Astrocyte (in vitro differentiated cells and primary cell): ENCODE measurements around the gene RNF123. TPM values are rescaled to one million over a fixed set of nuclear protein-coding genes. Genes with fewer than 3 reads are reported as not detected.

Source experiments
- DNase-seq: peaks from one replicate; pipeline ENCODE4 v3.0.0-alpha.2; 2010; ENCODE audit warnings: low read depth
- FAIRE-seq: peaks from 2 replicates; lab custom pipeline; 2011; peaks lifted over from hg19 to GRCh38; lab: Jason Lieb, UNC
- H2AFZ ChIP-seq: 2 replicates; pipeline ENCODE4 v1.6.0; 2012; ENCODE audit warnings: low read depth, low read length, inconsistent platforms
- H3K27ac ChIP-seq: 2 replicates; pipeline ENCODE4 v1.5.1; 2011; ENCODE audit warnings: low read depth, low read length, inconsistent platforms
- H3K27me3 ChIP-seq: 2 replicates; pipeline ENCODE4 v1.6.0; 2011; ENCODE audit warnings: low read length, inconsistent platforms; ENCODE audit not compliant: insufficient read depth
- H3K36me3 ChIP-seq: 2 replicates; pipeline ENCODE4 v1.5.1; 2011; ENCODE audit warnings: low read length, inconsistent platforms; ENCODE audit not compliant: insufficient read depth
- H3K4me1 ChIP-seq: 2 replicates; pipeline ENCODE4 v1.5.1; 2011; ENCODE audit warnings: low read length, inconsistent platforms; ENCODE audit not compliant: insufficient read depth
- H3K4me2 ChIP-seq: 2 replicates; pipeline ENCODE4 v1.6.0; 2012; ENCODE audit warnings: low read length, inconsistent platforms
- H3K4me3 ChIP-seq: 2 replicates; pipeline ENCODE4 v1.5.1; 2011; ENCODE audit warnings: low read depth, mild to moderate bottlenecking, low read length, inconsistent platforms; ENCODE audit not compliant: insufficient read depth
- H3K79me2 ChIP-seq: 2 replicates; pipeline ENCODE4 v1.6.0; 2012; ENCODE audit warnings: mild to moderate bottlenecking, low read length, inconsistent platforms; ENCODE audit not compliant: insufficient read depth
- H3K9ac ChIP-seq: 2 replicates; pipeline ENCODE4 v1.6.0; 2012; ENCODE audit warnings: mild to moderate bottlenecking, low read length, inconsistent platforms
- H3K9me3 ChIP-seq: 2 replicates; pipeline ENCODE4 v1.5.1; 2012; ENCODE audit warnings: low read depth, mild to moderate bottlenecking, low read length, inconsistent platforms; ENCODE audit not compliant: insufficient read depth
- H4K20me1 ChIP-seq: 2 replicates; pipeline ENCODE4 v1.6.0; 2012; ENCODE audit warnings: low read length, inconsistent platforms; ENCODE audit not compliant: insufficient read depth
- H3K27ac Mint-ChIP-seq: one replicate; pipeline ENCODE4 v1.8.0; 2021; ENCODE audit warnings: mild to moderate bottlenecking, mixed read lengths; ENCODE audit not compliant: unreplicated experiment
- H3K27me3 Mint-ChIP-seq: one replicate; pipeline ENCODE4 v1.8.0; 2021; ENCODE audit warnings: low read depth, mixed read lengths; ENCODE audit not compliant: unreplicated experiment
- H3K36me3 Mint-ChIP-seq: one replicate; pipeline ENCODE4 v1.8.0; 2021; ENCODE audit warnings: low read depth, mixed read lengths; ENCODE audit not compliant: unreplicated experiment
- H3K4me1 Mint-ChIP-seq: one replicate; pipeline ENCODE4 v1.8.0; 2021; ENCODE audit warnings: low read depth, mixed read lengths; ENCODE audit not compliant: unreplicated experiment
- H3K4me3 Mint-ChIP-seq: one replicate; pipeline ENCODE4 v1.8.0; 2021; ENCODE audit warnings: mild to moderate bottlenecking, moderate library complexity, mixed read lengths; ENCODE audit not compliant: unreplicated experiment
- H3K9me3 Mint-ChIP-seq: one replicate; pipeline ENCODE4 v1.8.0; 2021; ENCODE audit warnings: mild to moderate bottlenecking, mixed read lengths; ENCODE audit not compliant: unreplicated experiment
- EZH2 ChIP-seq: IDR thresholded peaks from 2 replicates; pipeline ENCODE4 v1.6.1; 2012; ENCODE audit warnings: mild to moderate bottlenecking, low read length, inconsistent platforms; ENCODE audit not compliant: insufficient read depth
- total RNA-seq: library from RNA; stranded (reverse); gene quantifications from 2 replicates; pipeline ENCODE4 v1.2.1, GENCODE V29; 2021
- TF ChIP-seq, protein P1 (sequence below): IDR thresholded peaks from 2 replicates; pipeline ENCODE4 v1.5.1; 2011; ENCODE audit warnings: low read depth, mild to moderate bottlenecking, inconsistent platforms, low read length, moderate library complexity; ENCODE audit not compliant: insufficient read depth

The RNF123 gene
- total RNA-seq, 1 donor from 2014 or later = 40.9 TPM

GRCh38 chr3:49649576-49649975 is 39.8 kb upstream of the RNF123 start:
- FAIRE-seq (no peak), DNase-seq (no peak)
- TF ChIP-seq, protein P1, sequence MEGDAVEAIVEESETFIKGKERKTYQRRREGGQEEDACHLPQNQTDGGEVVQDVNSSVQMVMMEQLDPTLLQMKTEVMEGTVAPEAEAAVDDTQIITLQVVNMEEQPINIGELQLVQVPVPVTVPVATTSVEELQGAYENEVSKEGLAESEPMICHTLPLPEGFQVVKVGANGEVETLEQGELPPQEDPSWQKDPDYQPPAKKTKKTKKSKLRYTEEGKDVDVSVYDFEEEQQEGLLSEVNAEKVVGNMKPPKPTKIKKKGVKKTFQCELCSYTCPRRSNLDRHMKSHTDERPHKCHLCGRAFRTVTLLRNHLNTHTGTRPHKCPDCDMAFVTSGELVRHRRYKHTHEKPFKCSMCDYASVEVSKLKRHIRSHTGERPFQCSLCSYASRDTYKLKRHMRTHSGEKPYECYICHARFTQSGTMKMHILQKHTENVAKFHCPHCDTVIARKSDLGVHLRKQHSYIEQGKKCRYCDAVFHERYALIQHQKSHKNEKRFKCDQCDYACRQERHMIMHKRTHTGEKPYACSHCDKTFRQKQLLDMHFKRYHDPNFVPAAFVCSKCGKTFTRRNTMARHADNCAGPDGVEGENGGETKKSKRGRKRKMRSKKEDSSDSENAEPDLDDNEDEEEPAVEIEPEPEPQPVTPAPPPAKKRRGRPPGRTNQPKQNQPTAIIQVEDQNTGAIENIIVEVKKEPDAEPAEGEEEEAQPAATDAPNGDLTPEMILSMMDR = no peak
- no peak for TF ChIP-seq EZH2
- no peak overlapping the region for H3K27ac Mint-ChIP-seq
- H3K9me3 ChIP-seq = no peaks in the 10 kb centered on the region
- H3K27me3 Mint-ChIP-seq = peaks cover 16% of the 10 kb centered on the region
- H3K4me3 ChIP-seq = no peak overlapping the region
- H3K27ac ChIP-seq = no peak overlapping the region
- peaks cover 13% of the 10 kb centered on the region for H3K4me1 Mint-ChIP-seq
- H4K20me1 ChIP-seq = no peaks in the 10 kb centered on the region
- H3K4me1 ChIP-seq = no peaks in the 10 kb centered on the region
- H3K36me3 Mint-ChIP-seq = peaks cover 2% of the 10 kb centered on the region
- H2AFZ ChIP-seq = no peak overlapping the region
- H3K27me3 ChIP-seq = no peaks in the 10 kb centered on the region
- no peaks in the 10 kb centered on the region for H3K79me2 ChIP-seq
- no peaks in the 10 kb centered on the region for H3K36me3 ChIP-seq
- no peak overlapping the region for H3K9ac ChIP-seq
- H3K4me2 ChIP-seq = no peak overlapping the region
- peaks cover 3% of the 10 kb centered on the region for H3K9me3 Mint-ChIP-seq
- H3K4me3 Mint-ChIP-seq = no peak overlapping the region

- no peak overlapping the region for H3K27ac Mint-ChIP-seq
- no peak for TF ChIP-seq EZH2
- TF ChIP-seq, protein P1 = no peak
- no peak overlapping the region for H3K4me2 ChIP-seq
- H3K36me3 ChIP-seq = no peaks in the 10 kb centered on the region
- peaks cover 2% of the 10 kb centered on the region for H3K36me3 Mint-ChIP-seq
- H3K9ac ChIP-seq = no peak overlapping the region
- no peaks in the 10 kb centered on the region for H3K79me2 ChIP-seq
- no peaks in the 10 kb centered on the region for H3K27me3 ChIP-seq
- H3K4me1 ChIP-seq = no peaks in the 10 kb centered on the region
- H3K9me3 ChIP-seq = no peaks in the 10 kb centered on the region
- H4K20me1 ChIP-seq = no peaks in the 10 kb centered on the region
- peaks cover 13% of the 10 kb centered on the region for H3K4me1 Mint-ChIP-seq
- H3K27me3 Mint-ChIP-seq = peaks cover 13% of the 10 kb centered on the region
- no peak for FAIRE-seq
- DNase-seq = no peak
- no peak overlapping the region for H2AFZ ChIP-seq
- H3K4me3 Mint-ChIP-seq = no peak overlapping the region
- H3K9me3 Mint-ChIP-seq = peaks cover 3% of the 10 kb centered on the region
- H3K27ac ChIP-seq = no peak overlapping the region
- no peak overlapping the region for H3K4me3 ChIP-seq
Measured at GRCh38 chr3:49650177-49650576, 39.2 kb upstream of the RNF123 start.

DNA sequence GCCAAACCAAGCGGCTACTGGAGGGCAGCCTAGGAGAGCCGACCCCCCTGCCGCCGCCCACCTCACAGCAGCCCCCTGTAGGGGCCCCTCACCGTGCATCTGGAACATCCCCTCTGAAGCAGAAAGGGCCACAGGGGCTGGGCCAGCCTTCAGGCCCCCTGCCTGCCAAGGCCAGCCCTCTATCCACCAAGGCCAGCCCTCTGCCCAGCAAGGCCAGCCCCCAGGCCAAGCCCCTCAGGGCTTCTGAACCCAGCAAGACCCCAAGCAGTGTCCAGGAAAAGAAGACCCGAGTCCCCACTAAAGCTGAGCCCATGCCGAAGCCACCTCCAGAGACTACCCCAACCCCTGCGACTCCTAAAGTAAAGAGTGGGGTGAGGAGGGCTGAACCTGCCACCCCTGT is 38.7 kb upstream of the RNF123 start:
- no peaks in the 10 kb centered on the region for H3K4me1 ChIP-seq
- H3K4me2 ChIP-seq = no peak overlapping the region
- H3K79me2 ChIP-seq = no peaks in the 10 kb centered on the region
- Mint-ChIP-seq H3K27me3 (peaks cover 13% of the 10 kb centered on the region), H3K9me3 (peaks cover 3% of the 10 kb centered on the region), H3K4me3 (no peak overlapping the region), H3K36me3 (no peaks in the 10 kb centered on the region), H3K4me1 (peaks cover 13% of the 10 kb centered on the region), H3K27ac (no peak overlapping the region)
- H3K9ac ChIP-seq = no peak overlapping the region
- H3K36me3 ChIP-seq = no peaks in the 10 kb centered on the region
- DNase-seq = no peak
- H4K20me1 ChIP-seq = no peaks in the 10 kb centered on the region
- H3K27ac ChIP-seq = no peak overlapping the region
- no peaks in the 10 kb centered on the region for H3K9me3 ChIP-seq
- no peak overlapping the region for H3K4me3 ChIP-seq
- TF ChIP-seq, protein P1 = no peak
- no peak for TF ChIP-seq EZH2
- no peak overlapping the region for H2AFZ ChIP-seq
- no peaks in the 10 kb centered on the region for H3K27me3 ChIP-seq
- no peak for FAIRE-seq
